ENCODE data around the gene KISS1R.
"Not testable (repeated sequence)": the region's sequence is repeated elsewhere in the genome, so short reads cannot be mapped to it uniquely, and the experiment has no call there.

Gene KISS1R

DNA sequence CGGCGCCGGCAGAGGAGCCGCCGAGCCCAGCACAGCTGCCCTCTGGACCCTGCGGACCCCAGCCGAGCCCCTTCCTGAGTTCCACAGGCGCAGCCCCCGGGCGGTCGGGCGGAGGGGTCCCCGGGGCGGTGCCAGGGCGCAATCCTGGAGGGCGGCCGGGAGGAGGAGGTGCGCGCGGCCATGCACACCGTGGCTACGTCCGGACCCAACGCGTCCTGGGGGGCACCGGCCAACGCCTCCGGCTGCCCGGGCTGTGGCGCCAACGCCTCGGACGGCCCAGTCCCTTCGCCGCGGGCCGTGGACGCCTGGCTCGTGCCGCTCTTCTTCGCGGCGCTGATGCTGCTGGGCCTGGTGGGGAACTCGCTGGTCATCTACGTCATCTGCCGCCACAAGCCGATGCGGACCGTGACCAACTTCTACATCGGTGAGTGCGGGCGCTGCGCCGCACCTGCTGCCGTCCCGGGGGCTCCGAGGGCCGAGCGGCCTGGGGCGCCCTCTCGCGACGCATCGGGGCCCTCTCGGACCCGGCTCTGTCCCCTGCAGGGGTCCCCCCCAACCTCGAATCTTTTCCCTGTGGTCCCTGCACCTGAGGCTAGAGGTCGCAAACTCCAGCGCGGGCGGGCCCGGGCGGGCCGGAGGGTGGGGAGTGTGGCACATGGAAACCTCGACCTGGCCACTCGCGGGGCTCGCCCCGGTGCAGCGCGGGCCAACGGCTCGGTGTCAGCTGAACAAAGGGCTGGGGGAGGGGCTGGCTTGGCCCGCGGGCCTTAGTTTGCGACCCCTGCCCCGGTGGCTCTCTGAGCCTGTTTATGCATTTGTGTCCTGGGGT is at the start of gene KISS1R:
KISS1R (plus strand) TSS at position 11 of the 829 bp plus-strand sequence; CDS start at position 181, 170 bp downstream.
- no peak for DNase-seq (ENCODE audit: low read depth in 2 of 2)

DNA sequence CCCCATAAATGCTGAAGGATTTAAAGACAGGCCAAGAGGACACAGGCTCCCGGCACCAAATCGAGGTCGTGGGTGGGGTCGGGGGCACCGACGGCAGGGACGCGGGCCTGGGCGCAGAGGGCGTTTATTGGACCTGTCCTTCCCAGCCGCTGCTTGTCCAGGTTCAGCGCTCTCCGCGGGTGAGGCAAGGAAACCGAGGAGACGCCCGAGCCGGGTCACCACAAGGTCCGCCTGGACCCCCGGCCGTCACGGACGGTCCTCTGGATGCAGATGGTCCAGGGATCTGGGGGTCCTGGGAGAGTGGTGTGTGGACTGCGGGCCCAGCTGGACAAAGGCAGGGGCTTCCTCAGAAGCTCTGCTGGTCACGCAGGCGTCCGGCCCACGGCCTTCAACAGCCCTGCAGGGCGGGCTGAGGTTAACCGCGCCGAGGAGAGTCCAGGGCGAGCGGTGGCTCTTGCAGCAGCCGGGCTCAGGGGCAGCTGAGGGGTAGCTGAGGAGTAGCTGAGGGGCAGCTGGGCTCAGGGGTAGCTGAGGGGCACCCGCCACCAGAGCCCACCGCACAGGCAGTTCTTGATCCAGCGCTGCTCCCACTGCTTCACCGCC is 49.2 kb upstream of the KISS1R start:
- DNase-seq (ENCODE audit: low read depth in 2 of 2), result no peak

DNA sequence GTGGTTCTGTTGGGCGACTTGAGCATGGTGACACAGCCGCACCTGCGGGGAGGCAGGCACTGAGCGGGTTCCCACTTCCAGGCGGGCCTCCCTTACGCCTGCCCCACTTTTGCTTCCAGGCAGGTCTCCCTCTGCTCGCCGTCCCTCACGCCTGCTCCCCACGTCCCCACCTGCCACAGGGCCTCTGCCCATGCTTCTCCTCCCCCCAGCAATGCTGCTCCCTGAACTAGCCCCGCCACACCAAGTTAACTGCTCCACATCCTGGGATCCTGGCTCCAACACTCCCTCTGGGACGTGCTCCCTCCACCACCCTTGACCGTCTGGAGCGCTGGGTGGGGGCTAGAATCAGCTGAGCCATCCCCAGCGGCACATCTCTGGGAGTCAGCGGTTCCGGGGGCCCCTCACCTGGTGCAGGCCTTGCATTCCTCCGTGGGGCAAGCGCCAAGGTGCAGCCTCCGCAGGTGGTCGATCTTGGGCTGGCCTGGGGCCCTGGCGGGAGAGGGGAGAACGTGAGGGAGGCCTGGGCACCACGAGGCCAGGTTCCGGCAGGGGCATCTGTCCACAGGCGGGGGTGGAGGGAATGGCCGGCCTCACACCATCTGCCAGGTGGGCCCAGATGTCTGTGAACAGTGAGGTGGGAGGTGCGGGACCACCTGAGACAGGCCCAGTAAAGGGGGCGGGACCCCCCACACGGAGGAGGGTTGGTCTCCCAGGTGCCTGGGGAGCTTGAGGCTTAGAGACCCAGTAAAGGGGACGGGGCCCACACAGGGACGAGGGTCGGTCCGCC is 48.5 kb upstream of the KISS1R start:
- no peak for DNase-seq (ENCODE audit: low read depth in 2 of 2)

DNA sequence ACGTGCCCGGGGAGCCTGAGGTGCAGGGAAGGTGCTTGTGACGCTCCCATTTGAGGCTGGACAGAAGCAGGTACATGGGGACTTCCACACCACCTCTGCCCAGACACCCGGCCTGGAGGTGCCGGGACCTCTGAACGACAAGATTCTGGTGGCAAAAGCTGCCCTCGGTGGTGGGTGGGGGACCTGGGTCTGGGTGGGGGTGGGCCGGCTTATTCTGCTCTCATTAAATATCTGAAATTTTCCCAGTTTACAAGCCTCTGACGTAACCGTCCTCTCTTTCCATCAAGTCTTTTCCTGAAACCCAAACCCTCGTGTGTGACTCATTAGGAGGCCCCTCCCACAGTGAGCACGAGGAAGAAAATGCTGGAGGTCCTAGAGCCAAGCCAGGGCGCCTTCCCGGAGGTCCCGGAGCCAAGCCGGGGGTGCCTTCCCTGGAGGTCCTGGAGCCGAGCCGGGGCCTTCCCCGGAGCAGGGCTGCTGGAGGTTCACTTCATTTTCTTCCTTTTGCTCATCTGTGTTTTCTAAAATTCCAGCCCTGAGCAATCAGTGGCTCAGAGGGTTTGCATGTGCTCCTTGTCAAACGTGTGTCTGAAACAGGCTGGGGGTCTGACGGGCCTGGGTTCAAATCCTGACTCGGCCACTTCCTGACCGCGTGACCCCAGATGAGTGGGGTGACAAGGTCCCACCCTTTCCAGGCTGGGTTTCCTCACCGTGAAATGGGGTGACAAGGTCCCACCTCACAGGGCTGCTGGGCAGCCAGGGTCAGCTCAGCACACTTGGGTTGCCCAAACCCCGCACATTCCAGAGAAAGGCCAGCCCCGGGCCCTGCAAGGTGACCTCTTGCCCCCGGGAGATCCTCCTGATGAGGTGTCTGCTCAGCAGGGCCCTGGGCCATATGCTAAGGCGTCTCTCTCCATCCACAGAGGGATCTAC is 47.6 kb upstream of the KISS1R start:
- no peak for DNase-seq (ENCODE audit: low read depth in 2 of 2)

DNA sequence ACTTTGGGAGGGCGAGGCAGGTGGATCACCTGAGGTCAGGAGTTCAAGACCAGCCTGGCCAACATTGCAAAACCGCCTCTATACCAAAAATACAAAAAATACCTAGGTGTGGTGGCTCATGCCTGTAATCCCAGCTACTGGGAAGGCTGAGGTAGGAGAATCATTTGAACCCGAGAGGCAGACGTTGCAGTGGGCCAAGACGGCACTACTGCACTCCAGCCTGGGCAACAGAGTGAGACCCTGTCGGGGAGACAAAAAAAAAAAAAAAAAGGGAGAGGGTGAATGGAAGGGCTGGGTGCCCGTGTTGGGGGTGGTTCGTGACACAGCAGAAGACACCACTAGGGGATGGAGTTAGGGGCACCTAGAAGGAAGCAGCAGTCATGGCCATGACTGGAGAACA is 46.8 kb upstream of the KISS1R start:
- DNase-seq (ENCODE audit: low read depth in 2 of 2), result no peak

DNA sequence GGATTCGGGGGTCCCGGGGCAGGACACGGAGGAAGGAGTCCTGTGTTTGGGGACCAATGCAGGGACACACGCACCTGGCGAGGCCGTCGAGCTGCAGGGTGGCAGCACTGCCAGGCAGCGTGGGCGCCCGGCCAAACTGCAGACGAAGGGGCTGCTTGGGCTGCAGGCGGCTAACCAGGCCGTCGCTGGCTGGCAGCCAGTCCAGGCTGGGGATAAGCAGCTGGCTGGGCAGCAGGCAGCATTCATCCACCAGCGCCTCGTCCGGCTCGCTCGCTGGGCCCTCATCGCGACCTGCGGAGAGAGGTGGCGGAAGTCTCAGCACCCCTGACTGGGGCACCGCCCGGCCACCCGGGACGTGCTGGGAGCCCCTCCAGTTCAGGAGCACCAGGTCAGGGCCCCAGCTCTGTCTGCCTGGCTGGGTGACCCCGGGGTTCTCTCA is 46.2 kb upstream of the KISS1R start:
- DNase-seq (ENCODE audit: low read depth in 2 of 2), result no peak

DNA sequence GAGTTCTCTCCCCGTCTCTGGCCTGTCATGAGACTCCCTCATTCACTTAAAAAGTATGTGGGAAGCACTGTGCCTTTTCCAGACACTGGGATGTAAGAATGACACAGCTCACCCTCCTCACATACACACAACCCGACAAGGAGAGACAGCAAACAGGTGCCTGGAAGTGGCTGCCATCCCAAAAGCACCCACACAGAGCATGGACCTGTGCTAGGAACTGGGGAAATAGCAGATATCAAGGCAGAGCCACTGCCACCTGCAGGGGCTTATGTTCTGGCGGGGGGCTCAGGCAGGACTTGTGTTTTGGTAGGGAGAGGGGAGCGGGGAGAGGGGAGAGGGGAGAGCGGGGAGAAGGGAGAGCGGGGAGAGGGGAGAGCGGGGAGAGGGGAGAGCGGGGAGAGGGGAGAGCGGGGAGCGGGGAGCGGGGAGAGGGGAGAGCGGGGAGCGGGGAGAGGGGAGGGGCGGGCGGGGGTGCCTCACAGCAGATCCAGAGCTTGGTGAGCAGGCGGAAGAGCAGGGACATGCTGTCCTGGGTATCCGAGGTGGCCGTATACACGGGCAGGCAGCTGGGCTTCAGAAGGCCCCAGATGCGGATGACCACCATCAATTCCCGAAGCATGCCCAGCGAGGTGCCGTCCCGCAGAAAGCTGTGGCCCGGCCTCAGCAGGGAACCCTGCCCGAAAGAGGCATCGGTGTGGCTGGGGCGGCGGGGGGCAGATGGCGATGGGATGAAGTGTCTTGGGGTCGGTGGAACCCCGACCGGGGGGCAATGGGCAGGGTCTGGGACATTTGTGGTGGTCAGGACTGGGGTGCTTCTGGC is 45.5 kb upstream of the KISS1R start:
- no peak for DNase-seq (ENCODE audit: low read depth in 2 of 2)

DNA sequence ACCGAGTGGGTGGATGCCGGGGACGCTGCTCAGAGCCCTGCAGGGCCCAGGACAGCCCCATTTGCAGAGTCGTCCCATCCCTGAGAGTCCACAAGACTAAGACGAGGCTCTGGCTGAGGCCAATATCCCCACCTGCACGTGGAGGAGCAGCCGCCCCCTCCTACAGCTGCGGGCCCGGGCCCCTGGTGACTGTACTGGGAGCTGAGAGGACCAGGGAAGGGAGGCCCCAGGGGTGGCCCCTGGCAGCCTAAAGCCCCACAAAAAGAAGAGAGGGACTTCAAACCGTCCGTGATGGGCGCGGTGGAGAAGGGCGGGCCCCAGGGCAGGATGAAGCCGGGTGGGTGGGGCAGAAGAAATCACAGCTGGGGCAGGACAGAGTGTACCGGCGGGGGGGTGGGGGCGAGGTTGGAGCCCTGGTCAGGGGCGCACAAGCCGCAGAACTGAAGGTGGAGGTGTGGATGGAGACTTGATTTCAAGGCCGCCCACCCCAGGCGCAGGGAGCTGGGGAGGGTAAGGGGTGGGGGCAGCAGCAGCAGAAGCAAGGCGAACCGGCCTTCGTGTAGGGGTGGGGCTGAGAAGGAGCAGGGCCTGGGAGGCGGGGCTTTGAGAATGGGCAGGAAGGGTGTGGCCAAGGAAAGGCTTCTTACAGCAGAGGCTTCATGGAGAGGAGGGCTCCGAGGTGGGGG is 44.7 kb upstream of the KISS1R start:
- DNase-seq (ENCODE audit: low read depth in 2 of 2), result peak; percentile 42 to 65

DNA sequence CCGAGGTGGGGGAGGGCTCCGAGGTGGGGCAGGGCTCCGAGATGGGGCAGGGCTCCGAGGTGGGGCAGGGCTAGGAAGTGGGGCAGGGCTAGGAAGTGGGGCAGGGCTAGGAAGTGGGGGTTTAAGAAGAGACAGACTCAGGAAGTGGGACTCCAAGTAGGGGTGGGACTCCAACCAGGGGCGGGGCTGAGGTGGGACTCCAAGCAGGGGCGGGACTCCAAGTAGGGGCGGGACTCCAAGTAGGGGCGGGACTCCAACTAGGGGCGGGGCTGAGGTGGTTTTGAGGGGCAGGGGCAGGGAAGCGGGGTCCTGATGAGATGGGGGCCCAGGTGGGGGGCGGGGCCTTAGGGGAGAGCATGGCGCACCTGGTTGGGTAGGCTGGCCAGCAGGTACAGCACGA is 44.0 kb upstream of the KISS1R start:
- DNase-seq (ENCODE audit: low read depth in 2 of 2), result peak in 1 of 2 donors; percentile 63

DNA sequence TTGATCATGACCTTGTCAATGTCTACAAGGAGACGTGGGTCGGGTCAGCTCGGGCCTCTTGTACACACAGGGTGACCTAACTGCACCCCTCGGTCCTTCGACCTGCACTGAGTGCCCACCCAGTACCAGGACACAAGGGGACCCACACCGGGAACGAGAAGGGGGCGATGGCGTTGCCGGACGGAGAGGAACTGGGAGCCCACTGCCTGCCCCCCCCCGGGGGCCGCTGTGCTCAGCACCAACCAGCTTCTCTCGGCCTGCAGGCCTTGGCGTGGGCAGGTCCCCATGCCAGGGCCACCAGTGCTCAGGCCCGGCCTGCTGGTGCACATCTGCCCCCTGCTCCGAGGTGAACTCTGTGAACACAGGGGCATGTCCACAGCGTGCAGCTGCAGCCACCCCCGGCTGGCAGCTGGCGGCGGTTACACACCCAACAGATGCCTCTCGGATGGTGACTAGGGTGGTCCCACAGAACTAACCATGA is 43.5 kb upstream of the KISS1R start:
- DNase-seq (ENCODE audit: low read depth in 2 of 2), result no peak

DNA sequence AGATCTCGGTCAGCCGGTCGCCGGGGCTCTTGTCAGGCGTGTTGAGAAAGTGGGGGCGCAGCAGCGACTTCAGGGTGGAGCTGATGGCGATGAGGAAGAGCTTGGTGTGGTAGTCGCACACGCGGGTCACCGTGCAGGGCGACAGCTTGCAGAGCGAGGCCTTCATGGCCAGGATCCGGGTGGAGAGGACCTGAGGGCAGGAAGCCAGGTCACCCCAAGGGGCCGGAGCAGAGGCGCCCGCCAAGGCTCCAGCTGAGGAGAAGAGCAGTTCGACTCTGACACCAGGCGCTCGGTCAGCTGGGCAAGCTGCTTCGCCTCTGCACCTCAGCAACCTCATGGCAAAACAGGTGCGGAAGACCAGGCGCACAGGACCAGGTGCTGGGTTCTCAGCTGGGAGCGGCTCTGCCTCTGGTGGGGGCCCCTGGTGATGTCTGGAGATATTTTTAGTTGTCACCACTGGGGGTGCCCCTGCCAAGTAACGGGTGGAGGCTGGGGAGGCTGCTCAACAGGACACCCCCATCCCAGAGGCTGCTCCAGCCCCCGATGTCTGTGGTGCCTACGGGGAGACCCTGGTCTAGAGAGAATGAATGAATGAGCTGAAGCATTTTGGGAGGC is 41.8 kb upstream of the KISS1R start:
- DNase-seq (ENCODE audit: low read depth in 2 of 2), result no peak

DNA sequence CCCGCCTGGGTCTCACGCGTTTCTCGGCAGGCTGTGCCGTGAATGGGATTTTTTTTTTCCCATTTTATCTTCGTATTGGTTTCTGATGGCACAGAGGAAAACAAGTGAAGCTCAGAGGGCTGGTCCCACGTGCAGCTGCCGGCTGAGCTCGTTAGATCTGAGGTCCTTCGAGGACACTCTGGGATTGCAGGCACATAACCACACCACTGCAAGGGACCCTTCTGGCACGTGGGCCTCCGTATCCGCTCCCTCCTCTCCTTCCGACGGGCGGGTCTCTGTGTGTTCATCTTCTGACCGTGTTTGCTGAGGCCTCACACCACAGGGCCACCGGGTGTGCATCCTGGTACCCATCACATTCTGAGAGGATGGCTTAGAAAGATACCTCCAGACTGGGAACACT is 41.0 kb upstream of the KISS1R start:
- DNase-seq (ENCODE audit: low read depth in 2 of 2), result no peak

DNA sequence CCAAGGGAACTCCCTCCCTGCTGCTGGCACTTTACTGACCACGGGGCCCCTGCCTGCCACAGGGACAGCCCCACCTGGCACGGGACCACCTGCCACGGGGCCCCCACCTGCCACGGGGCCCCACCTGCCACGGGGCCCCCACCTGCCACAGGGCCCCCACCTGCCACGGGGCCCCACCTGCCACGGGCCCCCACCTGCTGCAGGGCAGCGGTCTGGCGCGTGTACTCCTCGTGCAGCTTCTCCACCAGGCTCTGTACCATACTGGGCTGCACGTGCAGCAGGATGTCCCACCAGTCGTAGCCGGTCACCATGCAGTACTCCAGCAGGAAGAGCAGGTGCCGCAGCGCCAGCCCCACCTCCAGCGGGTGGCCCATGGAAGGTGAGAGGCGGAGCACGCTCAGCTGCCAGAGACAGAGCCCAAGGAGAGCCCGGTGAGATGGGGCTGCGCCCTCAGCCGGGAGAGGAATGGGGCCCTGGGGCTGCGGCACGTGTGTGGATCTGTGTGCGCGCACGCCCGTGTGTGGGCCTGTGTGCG is 40.3 kb upstream of the KISS1R start:
- no peak for DNase-seq (ENCODE audit: low read depth in 2 of 2)

DNA sequence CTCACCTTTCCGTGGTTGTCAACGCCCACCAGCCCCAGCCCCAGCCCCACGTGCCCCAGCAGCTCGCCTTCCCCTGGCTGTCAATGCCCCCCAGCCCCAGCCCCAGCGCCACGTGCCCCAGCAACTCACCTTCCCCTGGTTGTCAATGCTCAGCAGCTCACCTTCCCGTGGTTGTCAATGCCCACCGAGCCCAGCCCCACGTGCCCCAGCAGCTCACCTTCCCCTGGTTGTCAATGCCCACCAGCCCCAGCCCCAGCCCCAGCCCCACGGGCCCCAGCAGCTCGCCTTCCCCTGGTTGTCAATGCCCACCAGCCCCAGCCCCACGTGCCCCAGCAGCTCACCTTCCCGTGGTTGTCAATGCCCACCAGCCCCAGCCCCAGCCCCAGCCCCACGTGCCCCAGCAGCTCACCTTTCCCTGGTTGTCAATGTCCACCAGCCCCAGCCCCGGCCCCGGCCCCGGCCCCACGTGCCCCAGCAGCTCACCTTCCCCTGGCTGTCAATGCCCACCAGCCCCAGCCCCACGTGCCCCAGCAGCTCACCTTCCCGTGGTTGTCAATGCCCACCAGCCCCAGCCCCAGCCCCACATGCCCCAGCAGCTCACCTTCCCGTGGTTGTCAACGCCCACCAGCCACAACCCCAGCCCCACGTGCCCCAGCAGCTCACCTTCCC is 39.0 kb upstream of the KISS1R start:
- not testable (repeated sequence) for DNase-seq (ENCODE audit: low read depth in 2 of 2)

DNA sequence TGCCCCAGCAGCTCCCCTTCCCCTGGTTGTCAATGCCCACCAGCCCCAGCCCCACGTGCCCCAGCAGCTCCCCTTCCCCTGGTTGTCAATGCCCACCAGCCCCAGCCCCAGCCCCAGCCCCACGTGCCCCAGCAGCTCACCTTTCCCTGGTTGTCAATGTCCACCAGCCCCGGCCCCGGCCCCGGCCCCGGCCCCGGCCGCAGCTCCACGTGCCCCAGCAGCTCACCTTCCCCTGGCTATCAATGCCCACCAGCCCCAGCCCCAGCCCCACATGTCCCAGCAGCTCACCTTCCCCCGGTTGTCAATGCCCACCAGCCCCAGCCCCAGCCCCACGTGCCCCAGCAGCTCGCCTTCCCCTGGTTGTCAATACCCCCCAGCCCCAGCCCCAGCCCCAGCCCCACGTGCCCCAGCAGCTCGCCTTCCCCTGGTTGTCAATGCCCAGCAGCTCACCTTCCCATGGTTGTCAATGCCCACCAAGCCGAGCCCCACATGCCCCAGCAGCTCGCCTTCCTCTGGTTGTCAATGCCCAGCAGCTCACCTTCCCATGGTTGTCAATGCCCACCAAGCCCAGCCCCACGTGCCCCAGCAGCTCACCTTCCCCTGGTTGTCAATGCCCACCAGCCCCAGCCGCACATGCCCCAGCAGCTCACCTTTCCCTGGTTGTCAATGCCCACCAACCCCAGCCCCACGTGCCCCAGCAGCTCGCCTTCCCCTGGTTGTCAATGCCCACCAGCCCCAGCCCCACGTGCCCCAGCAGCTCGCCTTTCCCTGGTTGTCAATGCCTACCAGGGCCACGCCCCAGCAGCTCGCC is 38.2 kb upstream of the KISS1R start:
- DNase-seq (ENCODE audit: low read depth in 2 of 2), result not testable (repeated sequence)

DNA sequence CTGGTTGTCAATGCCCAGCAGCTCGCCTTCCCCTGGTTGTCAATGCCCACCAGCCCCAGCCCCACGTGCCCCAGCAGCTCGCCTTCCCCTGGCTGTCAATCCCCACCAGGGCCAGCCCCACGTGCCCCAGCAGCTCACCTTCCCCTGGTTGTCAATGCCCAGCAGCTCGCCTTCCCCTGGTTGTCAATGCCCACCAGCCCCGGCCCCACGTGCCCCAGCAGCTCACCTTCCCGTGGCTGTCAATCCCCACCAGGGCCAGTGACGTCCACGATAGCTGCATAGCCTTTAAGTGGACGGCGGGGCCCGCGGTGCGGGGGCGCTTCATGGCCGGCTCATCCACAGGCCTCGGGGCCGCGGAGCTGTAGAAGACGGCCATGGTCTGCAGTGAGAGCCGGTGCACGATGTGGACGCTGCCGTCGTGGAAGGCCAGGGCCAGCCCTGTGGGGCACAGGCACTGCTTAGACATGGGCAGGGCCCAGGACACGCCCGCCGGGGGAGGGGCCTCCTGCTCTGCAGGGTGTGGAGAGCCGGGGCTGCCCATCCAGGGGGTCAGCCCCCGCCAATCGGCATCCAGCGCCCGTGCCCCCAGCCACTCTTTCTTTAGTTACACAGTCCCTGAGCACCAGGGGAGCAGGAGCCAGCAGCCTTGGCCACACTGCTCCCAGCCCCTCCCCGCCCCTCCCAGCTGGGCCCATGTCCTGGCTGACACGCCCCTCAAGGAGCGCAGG is 37.3 kb upstream of the KISS1R start:
- no peak for DNase-seq (ENCODE audit: low read depth in 2 of 2)

Data from stimulated activated CD4-positive, alpha-beta T cell treated with anti-CD3 and anti-CD28 coated beads, Interleukin-1b, Interleukin-23, amount 100 ng/mL, for 1 hour (primary cell).